SK-N-SH treated with all-trans-retinoic acid at 6 μM for 48 hours (cell line): Measurements from ENCODE around the gene CCNH.

ENCODE experiments used
- ARNTL ChIP-seq: fragments of 450-650 bp; formaldehyde crosslinking; IDR thresholded peaks from 2 replicates; pipeline ENCODE4 v1.5.0; 2020; ENCODE audit warnings: low read depth, mild to moderate bottlenecking, moderate library complexity, borderline replicate concordance
- CSRNP3 ChIP-seq: fragments of 250-450 bp; sonication (Bioruptor Pico); IDR thresholded peaks from 2 replicates; pipeline ENCODE4 v1.5.1; 2021; ENCODE audit warnings: mild to moderate bottlenecking, moderate library complexity
- ISL1 ChIP-seq: fragments of 250-450 bp; sonication (Bioruptor Pico); IDR thresholded peaks from 2 replicates; pipeline ENCODE4 v2.1.2; 2022; ENCODE audit warnings: mild to moderate bottlenecking, moderate library complexity
- RARB ChIP-seq: fragments of 250-450 bp; sonication (Bioruptor Pico); IDR thresholded peaks from 2 replicates; pipeline ENCODE4 v1.8.0; 2021; ENCODE audit warnings: mild to moderate bottlenecking, moderate library complexity
- TF ChIP-seq, protein P1 (sequence below): fragments of 250-450 bp; sonication (Bioruptor Pico); IDR thresholded peaks from 2 replicates; pipeline ENCODE4 v1.5.1; 2020; ENCODE audit warnings: low read depth, mild to moderate bottlenecking, moderate library complexity

- TF ChIP-seq, protein P1, sequence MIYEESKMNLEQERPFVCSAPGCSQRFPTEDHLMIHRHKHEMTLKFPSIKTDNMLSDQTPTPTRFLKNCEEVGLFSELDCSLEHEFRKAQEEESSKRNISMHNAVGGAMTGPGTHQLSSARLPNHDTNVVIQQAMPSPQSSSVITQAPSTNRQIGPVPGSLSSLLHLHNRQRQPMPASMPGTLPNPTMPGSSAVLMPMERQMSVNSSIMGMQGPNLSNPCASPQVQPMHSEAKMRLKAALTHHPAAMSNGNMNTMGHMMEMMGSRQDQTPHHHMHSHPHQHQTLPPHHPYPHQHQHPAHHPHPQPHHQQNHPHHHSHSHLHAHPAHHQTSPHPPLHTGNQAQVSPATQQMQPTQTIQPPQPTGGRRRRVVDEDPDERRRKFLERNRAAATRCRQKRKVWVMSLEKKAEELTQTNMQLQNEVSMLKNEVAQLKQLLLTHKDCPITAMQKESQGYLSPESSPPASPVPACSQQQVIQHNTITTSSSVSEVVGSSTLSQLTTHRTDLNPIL (CRISPR knock-in tag), result no peak
- TF ChIP-seq RARB (no peak), CSRNP3 (no peak), ISL1 (CRISPR knock-in tag) (no peak), ARNTL (CRISPR knock-in tag) (no peak)
Measured at GRCh38 chr5:87405472-87406155, 7.1 kb downstream of the CCNH start.
